Activated naive CD4-positive, alpha-beta T cell treated with anti-CD3 and anti-CD28 coated beads for 36 hours (primary cell): ENCODE measurements around the gene TRMT44. TPM values are rescaled to one million over a fixed set of nuclear protein-coding genes. Genes with fewer than 3 reads are reported as not detected.

ENCODE experiments used
- CTCF ChIA-PET: fragments of 350-600 bp; sonication (Branson Sonifier 250); formaldehyde crosslinking; loops from one replicate; lab custom pipeline; 2021; ENCODE audit warnings: antibody characterized with exemption; lab: Charles Lee
- DNase-seq: peaks from one replicate; pipeline ENCODE4 v3.0.0-alpha.2; 2020
- H3K27ac Mint-ChIP-seq: one replicate; pipeline ENCODE4 v1.8.0; 2021; ENCODE audit warnings: mild to moderate bottlenecking, mixed read lengths
- H3K27me3 Mint-ChIP-seq: one replicate; pipeline ENCODE4 v1.8.0; 2021; ENCODE audit warnings: low read depth, mixed read lengths
- H3K36me3 Mint-ChIP-seq: one replicate; pipeline ENCODE4 v1.8.0; 2021; ENCODE audit warnings: low read depth, mixed read lengths
- H3K4me1 Mint-ChIP-seq: one replicate; pipeline ENCODE4 v1.8.0; 2021; ENCODE audit warnings: low read depth, mixed read lengths
- H3K4me3 Mint-ChIP-seq: one replicate; pipeline ENCODE4 v1.8.0; 2021; ENCODE audit warnings: mild to moderate bottlenecking, moderate library complexity, mixed read lengths
- H3K9me3 Mint-ChIP-seq: one replicate; pipeline ENCODE4 v1.8.0; 2021; ENCODE audit warnings: mixed read lengths
- intact Hi-C: fragments of 100-400 bp; cut with micrococcal nuclease; formaldehyde crosslinking; loops from one replicate; pipeline ENCODE4 v1.15.1; 2023
- total RNA-seq, 2 experiments: library from RNA; stranded (reverse); gene quantifications; one replicate each; pipeline ENCODE4 v1.2.3, GENCODE V29; 2021

TRMT44 gene
- total RNA-seq, 2 experiments from 2014 or later: 13.1 to 14.5 TPM

- H3K36me3 Mint-ChIP-seq: peaks cover 5% of the 10 kb centered on the region
- H3K4me1 Mint-ChIP-seq: no peaks in the 10 kb centered on the region
- intact Hi-C loops: no loop called here
- H3K27ac Mint-ChIP-seq: no peak overlapping the region
- CTCF ChIA-PET: no interaction called here
- H3K9me3 Mint-ChIP-seq: peaks cover 15% of the 10 kb centered on the region
- DNase-seq: no peak
- no peaks in the 10 kb centered on the region for H3K27me3 Mint-ChIP-seq
- H3K4me3 Mint-ChIP-seq: no peak overlapping the region
These were observed 73.8 kb downstream of the TRMT44 start for GRCh38 chr4:8514391-8514790.

GRCh38 chr4:8515316-8516060 is 74.9 kb downstream of the TRMT44 start:
- Mint-ChIP-seq H3K27me3 (no peaks in the 10 kb centered on the region), H3K9me3 (peaks cover 18% of the 10 kb centered on the region), H3K4me1 (no peaks in the 10 kb centered on the region), H3K4me3 (no peak overlapping the region), H3K36me3 (peaks cover 3% of the 10 kb centered on the region), H3K27ac (no peak overlapping the region)
- intact Hi-C loops: no loop called here
- DNase-seq: no peak
- CTCF ChIA-PET: no interaction called here

DNA sequence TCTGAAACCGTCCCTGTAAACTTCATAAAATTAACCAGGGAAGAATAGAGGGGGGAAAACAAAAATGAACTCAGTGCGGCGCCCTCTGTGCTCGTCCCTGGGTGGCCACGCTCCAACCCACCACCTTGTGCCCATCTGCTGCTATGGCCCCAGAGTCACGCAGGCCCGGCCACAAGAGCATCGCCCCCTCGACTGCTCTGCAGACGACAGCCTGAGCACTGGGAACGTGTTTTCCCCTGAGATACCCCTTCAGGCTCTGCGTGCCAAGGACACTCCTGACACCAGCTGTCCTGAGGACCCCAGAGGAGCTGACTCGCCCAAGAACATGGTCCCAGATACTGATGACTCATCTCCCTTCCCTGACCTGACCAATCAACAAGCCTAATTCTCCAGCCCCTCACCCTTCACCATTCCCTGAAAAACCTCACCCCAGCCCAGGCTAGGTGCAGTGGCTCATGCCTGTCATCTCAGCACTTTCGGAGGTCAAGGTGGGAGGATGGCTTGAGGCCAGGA is 75.5 kb downstream of the TRMT44 start:
- intact Hi-C loops: no loop called here
- H3K4me1 Mint-ChIP-seq: no peaks in the 10 kb centered on the region

GRCh38 chr4:8516996-8517550 is 76.5 kb downstream of the TRMT44 start:
- Mint-ChIP-seq H3K27ac (no peak overlapping the region), H3K27me3 (no peaks in the 10 kb centered on the region), H3K9me3 (peaks cover 21% of the 10 kb centered on the region), H3K4me1 (no peaks in the 10 kb centered on the region), H3K4me3 (no peak overlapping the region), H3K36me3 (peaks cover 3% of the 10 kb centered on the region)
- CTCF ChIA-PET: no interaction called here
- intact Hi-C loops: no loop called here
- no peak for DNase-seq

More for the DNA sequence above, 75.5 kb downstream of the TRMT44 start:
- CTCF ChIA-PET: no interaction called here
- H3K9me3 Mint-ChIP-seq: peaks cover 21% of the 10 kb centered on the region
- no peak overlapping the region for H3K27ac Mint-ChIP-seq
- no peak for DNase-seq
- H3K4me3 Mint-ChIP-seq: no peak overlapping the region
- no peaks in the 10 kb centered on the region for H3K27me3 Mint-ChIP-seq
- peaks cover 3% of the 10 kb centered on the region for H3K36me3 Mint-ChIP-seq

- CTCF ChIA-PET: no interaction called here
- H3K9me3 Mint-ChIP-seq: peaks cover 17% of the 10 kb centered on the region
- H3K4me3 Mint-ChIP-seq: no peak overlapping the region
- intact Hi-C loops: no loop called here
- no peak overlapping the region for H3K27ac Mint-ChIP-seq
- DNase-seq: no peak
- H3K27me3 Mint-ChIP-seq: no peaks in the 10 kb centered on the region
- peaks cover 2% of the 10 kb centered on the region for H3K36me3 Mint-ChIP-seq
- H3K4me1 Mint-ChIP-seq: no peaks in the 10 kb centered on the region
These were observed 77.4 kb downstream of the TRMT44 start for GRCh38 chr4:8517946-8518345.

GRCh38 chr4:8522160-8523120 is 81.9 kb downstream of the TRMT44 start:
- no peak for DNase-seq
- Mint-ChIP-seq H3K27me3 (no peaks in the 10 kb centered on the region), H3K4me1 (no peaks in the 10 kb centered on the region), H3K9me3 (peaks cover 7% of the 10 kb centered on the region), H3K4me3 (no peak overlapping the region), H3K36me3 (no peaks in the 10 kb centered on the region), H3K27ac (no peak overlapping the region)
- CTCF ChIA-PET: no interaction called here
- intact Hi-C loops: no loop called here

- no peaks in the 10 kb centered on the region for H3K4me1 Mint-ChIP-seq
- no peak for DNase-seq
- H3K9me3 Mint-ChIP-seq: peaks cover 7% of the 10 kb centered on the region
- H3K36me3 Mint-ChIP-seq: no peaks in the 10 kb centered on the region
- intact Hi-C loops: no loop called here
- H3K4me3 Mint-ChIP-seq: no peak overlapping the region
- no peak overlapping the region for H3K27ac Mint-ChIP-seq
- H3K27me3 Mint-ChIP-seq: no peaks in the 10 kb centered on the region
- CTCF ChIA-PET: no interaction called here
These were observed 82.6 kb downstream of the TRMT44 start for GRCh38 chr4:8523175-8523574.

GRCh38 chr4:8523766-8524165 is 83.2 kb downstream of the TRMT44 start:
- no peaks in the 10 kb centered on the region for H3K27me3 Mint-ChIP-seq
- intact Hi-C loops: no loop called here
- no peak overlapping the region for H3K4me3 Mint-ChIP-seq
- H3K9me3 Mint-ChIP-seq: peaks cover 7% of the 10 kb centered on the region
- DNase-seq: no peak
- CTCF ChIA-PET: no interaction called here
- H3K27ac Mint-ChIP-seq: no peak overlapping the region
- no peaks in the 10 kb centered on the region for H3K36me3 Mint-ChIP-seq
- no peaks in the 10 kb centered on the region for H3K4me1 Mint-ChIP-seq

- CTCF ChIA-PET: no interaction called here
- Mint-ChIP-seq H3K36me3 (no peaks in the 10 kb centered on the region), H3K27me3 (no peaks in the 10 kb centered on the region), H3K9me3 (peaks cover 7% of the 10 kb centered on the region), H3K4me3 (no peak overlapping the region), H3K27ac (no peak overlapping the region), H3K4me1 (no peaks in the 10 kb centered on the region)
- DNase-seq: no peak
- intact Hi-C loops: no loop called here
These were observed 84.2 kb downstream of the TRMT44 start for GRCh38 chr4:8524595-8525382.

GRCh38 chr4:8525383-8526120 is 85.0 kb downstream of the TRMT44 start:
- CTCF ChIA-PET: no interaction called here

More at GRCh38 chr4:8525383-8526120, 85.0 kb downstream of the TRMT44 start:
- Mint-ChIP-seq H3K36me3 (no peaks in the 10 kb centered on the region), H3K4me3 (no peak overlapping the region), H3K9me3 (peaks cover 3% of the 10 kb centered on the region), H3K27ac (no peak overlapping the region), H3K4me1 (no peaks in the 10 kb centered on the region), H3K27me3 (no peaks in the 10 kb centered on the region)
- intact Hi-C loops: no loop called here
- DNase-seq: no peak
